Adrenal gland (tissue), 12 donors: Measurements from ENCODE around the gene CCL25. TPM values are rescaled to one million over a fixed set of nuclear protein-coding genes. Genes with fewer than 3 reads are reported as not detected.
"Not testable (repeated sequence)": the region's sequence is repeated elsewhere in the genome, so short reads cannot be mapped to it uniquely, and the experiment has no call there.

ENCODE experiments used
- DNase-seq, 7 donors: peaks; one replicate each; pipeline ENCODE4 v3.0.0-alpha.2; 2019 to 2020
- H3K27ac ChIP-seq, 5 donors: fragments of 200-600 bp; sonication (generic) in 4 of 5; 1 replicate in 3 of 5; 2 replicates in 2 of 5; pipeline versions ENCODE4 v1.5.1 to v1.8.0; 2016 to 2020; ENCODE audit warnings: mild to moderate bottlenecking in 1 of 5
- H3K27me3 ChIP-seq: fragments of 200-600 bp; 2 replicates; pipeline ENCODE4 v1.8.0; 2021
- H3K36me3 ChIP-seq, 2 donors: fragments of 200-600 bp; replicated peaks in 1 of 2; 1 replicate in 1 of 2; 2 replicates in 1 of 2; pipeline versions ENCODE4 v1.5.1 to v1.8.0; 2018 to 2022
- H3K4me1 ChIP-seq, 2 donors: fragments of 200-600 bp; replicated peaks in 1 of 2; 1 replicate in 1 of 2; 2 replicates in 1 of 2; pipeline versions ENCODE4 v1.5.1 to v1.8.0; 2018 to 2021
- H3K4me3 ChIP-seq, 4 donors: fragments of 200-600 bp; sonication (generic) in 3 of 4; one replicate each; pipeline ENCODE4 v1.5.1; 2016 to 2018
- H3K9me3 ChIP-seq, 3 donors: fragments of 200-600 bp; sonication (generic) in 1 of 3; replicated peaks in 1 of 3; 1 replicate in 2 of 3; 2 replicates in 1 of 3; pipeline versions ENCODE4 v1.5.1 to v1.8.0; 2016 to 2021
- POLR2A ChIP-seq, 2 donors: fragments of 450-650 bp; IDR thresholded peaks; one replicate each; pipeline ENCODE4 v1.6.1; 2017; ENCODE audit warnings: antibody characterized with exemption in 2 of 2, mild to moderate bottlenecking in 2 of 2, moderate library complexity in 1 of 2
- WGBS, 4 donors: extraction: QIAGEN DNeasy Blood & Tissue Kit in 2 of 4; methylation state at CpG; one replicate each; pipeline versions ENCODE4 v1.1.5 to v1.1.7; 2013 to 2017; 5-methylcytosine and 5-hydroxymethylcytosine counted together
- intact Hi-C, 2 donors: fragments of 100-400 bp; cut with DNase I; formaldehyde crosslinking; loops; one replicate each; pipeline versions ENCODE4 v1.14.1 to v1.15.0; 2022 to 2023
- polyA plus RNA-seq, 3 donors: library from polyadenylated mRNA; stranded (reverse); fragments of 200-250 nt in 2 of 3; fragments of 350-450 nt in 1 of 3; fragmentation: Illumina TruSeq in 1 of 3; extraction: RNeasy Lipid Tissue Mini Kit (QIAGEN cat#74804) in 1 of 3; gene quantifications; one replicate each; pipeline ENCODE4 v1.2.3, GENCODE V29; 2013 to 2014
- total RNA-seq, 9 donors: library from RNA; depleted of rRNA in 4 of 9; stranded (reverse); fragments of >200 nt in 4 of 9; fragments of 120-200 nt in 1 of 9; fragmentation: NEBNext Ultra II Directional in 1 of 9; extraction: Animal tissue kit (Norgen Biotek cat#: 25700) in 1 of 9; gene quantifications; one replicate each; pipeline versions ENCODE4 v1.1.0 to v1.2.4, GENCODE V29; 2013 to 2023
- TF ChIP-seq, protein P1 (sequence below), 6 experiments: fragments of 450-650 bp in 4 of 6; fragments of 200-600 bp in 2 of 6; sonication (generic) in 1 of 6; IDR thresholded peaks; 1 replicate in 5 of 6; 2 replicates in 1 of 6; pipeline versions ENCODE4 v1.5.1 to v1.8.0; 2016 to 2021; ENCODE audit warnings: antibody characterized with exemption in 6 of 6, mild to moderate bottlenecking in 2 of 6, moderate library complexity in 1 of 6
- donor health status: healthy with polysubstance abuse.
- donor health status: Bipolar disorder and iron deficiency.
- donor health status: DM: yes; HTN: yes; CAD: no.
- donor health status: DM: no; HTN: no; CAD: no.
- donor health status: DM: no; HTN: no; CAD: no.
- donor health status: DM: yes; HTN: yes; CAD: no.

Gene CCL25
- total and polyA plus RNA-seq, 12 donors = 0.11 to 0.78 TPM; not detected in 10

DNA sequence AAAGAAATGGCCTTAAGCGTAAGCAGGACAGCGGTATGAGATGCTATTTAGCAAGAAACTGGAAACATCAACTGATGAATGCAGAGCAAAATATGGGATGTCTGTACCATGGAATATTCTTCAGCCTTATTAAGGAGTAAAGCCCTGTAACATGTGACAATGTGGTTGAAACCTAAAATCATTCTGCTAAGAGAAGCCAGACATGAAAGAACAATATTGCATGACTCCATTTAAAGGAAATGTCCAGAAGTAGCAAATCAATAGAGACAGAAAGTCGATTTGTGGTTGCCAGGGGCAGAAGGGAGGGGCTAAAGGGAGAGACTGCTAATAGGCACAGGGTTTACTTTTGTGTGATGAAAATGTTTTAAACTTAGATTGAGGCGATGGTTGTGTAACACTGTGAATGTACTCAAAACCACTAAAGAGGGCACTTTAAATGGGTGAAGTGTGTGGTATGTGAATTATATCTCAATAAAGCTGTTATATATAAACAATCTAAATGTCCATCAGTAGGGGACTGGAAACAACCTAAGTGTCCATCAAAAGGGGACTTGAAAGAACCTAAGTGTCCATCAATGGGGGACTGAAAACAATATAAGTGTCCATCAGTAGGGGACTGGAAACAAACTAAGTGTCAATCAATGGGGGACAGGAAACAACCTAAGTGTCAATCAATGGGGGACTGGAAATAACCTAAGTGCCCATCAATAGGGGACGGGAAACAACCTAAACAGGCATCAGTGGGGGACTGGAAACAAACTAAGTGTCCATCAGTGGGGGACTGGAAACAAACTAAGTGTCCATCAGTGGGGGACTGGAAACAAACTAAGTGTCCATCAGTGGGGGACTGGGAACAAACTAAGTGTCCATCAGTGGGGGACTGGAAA lies 45.4 kb downstream of the CCL25 start:
- no peaks in the 10 kb centered on the region for H3K27me3 ChIP-seq
- 76 to 87% (median 80%) methylated on average over 5 of the region's 5 CpGs for WGBS, 4 donors
- no peak overlapping the region for H3K27ac ChIP-seq
- DNase-seq = no peak
- no peak overlapping the region for H3K4me3 ChIP-seq
- H3K36me3 ChIP-seq = no peaks in the 10 kb centered on the region
- no peaks in the 10 kb centered on the region for H3K4me1 ChIP-seq
- intact Hi-C loops = no loop called here
- TF ChIP-seq POLR2A (IDR thresholded peaks at IDR 0.05) = no peak
- TF ChIP-seq, protein P1, sequence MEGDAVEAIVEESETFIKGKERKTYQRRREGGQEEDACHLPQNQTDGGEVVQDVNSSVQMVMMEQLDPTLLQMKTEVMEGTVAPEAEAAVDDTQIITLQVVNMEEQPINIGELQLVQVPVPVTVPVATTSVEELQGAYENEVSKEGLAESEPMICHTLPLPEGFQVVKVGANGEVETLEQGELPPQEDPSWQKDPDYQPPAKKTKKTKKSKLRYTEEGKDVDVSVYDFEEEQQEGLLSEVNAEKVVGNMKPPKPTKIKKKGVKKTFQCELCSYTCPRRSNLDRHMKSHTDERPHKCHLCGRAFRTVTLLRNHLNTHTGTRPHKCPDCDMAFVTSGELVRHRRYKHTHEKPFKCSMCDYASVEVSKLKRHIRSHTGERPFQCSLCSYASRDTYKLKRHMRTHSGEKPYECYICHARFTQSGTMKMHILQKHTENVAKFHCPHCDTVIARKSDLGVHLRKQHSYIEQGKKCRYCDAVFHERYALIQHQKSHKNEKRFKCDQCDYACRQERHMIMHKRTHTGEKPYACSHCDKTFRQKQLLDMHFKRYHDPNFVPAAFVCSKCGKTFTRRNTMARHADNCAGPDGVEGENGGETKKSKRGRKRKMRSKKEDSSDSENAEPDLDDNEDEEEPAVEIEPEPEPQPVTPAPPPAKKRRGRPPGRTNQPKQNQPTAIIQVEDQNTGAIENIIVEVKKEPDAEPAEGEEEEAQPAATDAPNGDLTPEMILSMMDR (IDR thresholded peaks at IDR 0.05) = no peak
- peaks cover 0 to 9% (median 0%) of the 10 kb centered on the region in 3 donors for H3K9me3 ChIP-seq

DNA sequence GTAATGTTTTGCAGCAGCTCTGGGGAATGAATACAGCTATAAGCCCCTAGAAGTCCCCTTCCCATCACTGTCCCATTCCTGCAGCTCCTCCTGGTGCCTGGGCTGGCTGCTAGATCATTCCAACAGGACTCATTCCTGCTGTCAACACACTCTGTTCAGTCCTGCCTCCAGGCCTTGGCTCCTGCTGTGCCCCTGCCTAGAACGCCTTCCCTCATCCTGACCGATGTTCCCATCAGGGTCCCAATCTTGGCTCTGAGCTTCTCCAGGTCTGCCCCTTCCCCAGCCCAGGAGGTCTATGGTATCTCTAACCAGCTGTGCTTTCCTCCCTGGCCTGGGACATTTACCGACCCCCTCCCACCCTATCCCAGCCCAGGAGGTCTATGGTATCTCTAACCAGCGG lies 48.8 kb downstream of the CCL25 start:
- Histone ChIP-seq H3K4me3 (no peak overlapping the region), H3K36me3 (no peaks in the 10 kb centered on the region), H3K4me1 (no peaks in the 10 kb centered on the region), H3K27ac (no peak overlapping the region), H3K27me3 (no peaks in the 10 kb centered on the region), H3K9me3 (no peaks in the 10 kb centered on the region)
- TF ChIP-seq POLR2A (IDR thresholded peaks at IDR 0.05) = no peak
- TF ChIP-seq, protein P1 (IDR thresholded peaks at IDR 0.05) = no peak
- 93 to 96% (median 94%) methylated on average over 4 of the region's 4 CpGs for WGBS, 4 donors
- intact Hi-C loops = no loop called here
- DNase-seq = no peak

DNA sequence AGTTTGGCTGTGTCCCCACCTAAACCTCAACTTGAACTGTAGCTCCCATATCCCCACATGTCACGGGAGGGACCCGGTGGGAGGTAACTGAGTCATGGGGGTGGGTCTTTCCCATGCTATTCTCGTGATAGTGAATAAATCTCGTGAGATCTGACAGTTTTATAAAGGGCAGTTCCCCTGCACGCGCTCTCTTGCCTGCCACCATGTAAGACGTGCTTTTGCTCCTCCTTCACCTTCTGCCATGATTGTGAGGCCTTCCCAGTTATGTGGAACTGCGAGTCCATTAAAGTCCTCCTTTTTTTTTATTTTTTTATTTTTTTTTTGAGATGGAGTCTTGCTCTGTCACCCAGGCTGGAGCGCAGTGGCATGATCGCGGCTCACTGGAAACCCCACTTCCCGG lies 49.4 kb downstream of the CCL25 start:
- H3K4me1 ChIP-seq, H3K9me3 ChIP-seq, H3K27me3 ChIP-seq, H3K36me3 ChIP-seq, intact Hi-C loops, DNase-seq, H3K27ac ChIP-seq, H3K4me3 ChIP-seq: not testable (repeated sequence)
- WGBS, 4 donors = 79 to 84% (median 81%) methylated on average over 12 of the region's 12 CpGs

DNA sequence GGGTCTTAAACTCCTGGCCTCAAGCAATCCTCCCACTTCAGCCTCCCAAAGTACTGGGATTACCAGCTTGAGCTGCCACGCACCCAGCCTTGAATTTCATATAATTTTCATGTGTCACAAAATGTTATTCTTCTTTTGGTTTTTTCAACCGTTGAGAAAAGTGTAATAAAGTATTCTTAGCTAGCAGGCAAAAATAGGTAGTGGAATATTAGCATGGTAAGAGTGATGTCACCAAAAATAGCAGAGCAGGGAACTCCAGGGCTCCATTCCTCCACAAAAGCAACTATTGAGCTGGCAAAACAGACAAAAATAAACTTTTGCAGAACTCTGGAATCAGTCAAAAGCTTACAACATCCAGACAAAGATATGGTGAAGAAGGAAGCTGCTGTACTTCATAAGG lies 52.9 kb downstream of the CCL25 start:
- TF ChIP-seq POLR2A (IDR thresholded peaks at IDR 0.05) = no peak
- TF ChIP-seq, protein P1 (IDR thresholded peaks at IDR 0.05) = no peak

More for the DNA sequence above, 52.9 kb downstream of the CCL25 start:
- no peaks in the 10 kb centered on the region for H3K4me1 ChIP-seq
- DNase-seq = no peak
- H3K27ac ChIP-seq = no peak overlapping the region
- intact Hi-C loops = no loop called here
- H3K27me3 ChIP-seq = no peaks in the 10 kb centered on the region
- no peaks in the 10 kb centered on the region for H3K9me3 ChIP-seq
- 64 to 76% (median 76%) methylated on average over 2 of the region's 2 CpGs for WGBS, 4 donors
- no peaks in the 10 kb centered on the region for H3K36me3 ChIP-seq
- H3K4me3 ChIP-seq = no peak overlapping the region
